GM18867 (cell line): ENCODE results near the gene TRAM2.

Source experiments
- ATAC-seq: cut with Tn5 transposase; IDR thresholded peaks from one replicate; pipeline ENCODE4 v1.9.1; 2021; ENCODE audit warnings: mild to moderate bottlenecking, moderate library complexity; ENCODE audit not compliant: unreplicated experiment

TRAM2 gene

GRCh38 chr6:52548999-52549398 lies 27.9 kb downstream of the TRAM2 start:
- ATAC-seq, result no peak

- no peak for ATAC-seq
These were observed 28.5 kb downstream of the TRAM2 start for GRCh38 chr6:52548353-52548713.

GRCh38 chr6:52547647-52548352 lies 29.1 kb downstream of the TRAM2 start:
- ATAC-seq, result no peak

GRCh38 chr6:52546678-52547077 lies 30.2 kb downstream of the TRAM2 start:
- peak; percentile 89 for ATAC-seq

GRCh38 chr6:52546192-52546591 lies 30.7 kb downstream of the TRAM2 start:
- peak; percentile 46 for ATAC-seq

GRCh38 chr6:52545406-52546119 lies 31.3 kb downstream of the TRAM2 start:
- peak; percentile 4 for ATAC-seq

- no peak for ATAC-seq
These were observed 32.1 kb downstream of the TRAM2 start for GRCh38 chr6:52544602-52545405.

- ATAC-seq, result no peak
These were observed 32.9 kb downstream of the TRAM2 start for GRCh38 chr6:52543729-52544601.

GRCh38 chr6:52543262-52543661 lies 33.6 kb downstream of the TRAM2 start:
- ATAC-seq, result no peak

- ATAC-seq, result no peak
These were observed 35.7 kb downstream of the TRAM2 start for GRCh38 chr6:52541135-52541534.

- ATAC-seq, result no peak
These were observed 36.5 kb downstream of the TRAM2 start for GRCh38 chr6:52540286-52540902.

GRCh38 chr6:52539607-52540006 lies 37.3 kb downstream of the TRAM2 start:
- no peak for ATAC-seq

GRCh38 chr6:52538901-52539354 lies 37.9 kb downstream of the TRAM2 start:
- ATAC-seq, result no peak

GRCh38 chr6:52538252-52538900 lies 38.5 kb downstream of the TRAM2 start:
- ATAC-seq, result no peak

GRCh38 chr6:52537001-52537753 lies 39.7 kb downstream of the TRAM2 start:
- ATAC-seq, result peak; percentile 57

GRCh38 chr6:52536424-52536916 lies 40.4 kb downstream of the TRAM2 start:
- ATAC-seq, result peak; percentile 63

GRCh38 chr6:52535711-52536423 lies 41.0 kb downstream of the TRAM2 start:
- peak; percentile 21 for ATAC-seq

GRCh38 chr6:52534966-52535390 lies 41.9 kb downstream of the TRAM2 start:
- ATAC-seq, result no peak
